HG03558 (cell line): ENCODE results near the gene ATE1.
"Not testable (repeated sequence)": the region's sequence is repeated elsewhere in the genome, so short reads cannot be mapped to it uniquely, and the experiment has no call there.

Source experiments
- ATAC-seq: cut with Tn5 transposase; IDR thresholded peaks from one replicate; pipeline ENCODE4 v1.9.1; 2021; ENCODE audit warnings: moderate number of reproducible peaks; ENCODE audit not compliant: unreplicated experiment; ENCODE audit errors: extremely low read depth

Gene ATE1

DNA sequence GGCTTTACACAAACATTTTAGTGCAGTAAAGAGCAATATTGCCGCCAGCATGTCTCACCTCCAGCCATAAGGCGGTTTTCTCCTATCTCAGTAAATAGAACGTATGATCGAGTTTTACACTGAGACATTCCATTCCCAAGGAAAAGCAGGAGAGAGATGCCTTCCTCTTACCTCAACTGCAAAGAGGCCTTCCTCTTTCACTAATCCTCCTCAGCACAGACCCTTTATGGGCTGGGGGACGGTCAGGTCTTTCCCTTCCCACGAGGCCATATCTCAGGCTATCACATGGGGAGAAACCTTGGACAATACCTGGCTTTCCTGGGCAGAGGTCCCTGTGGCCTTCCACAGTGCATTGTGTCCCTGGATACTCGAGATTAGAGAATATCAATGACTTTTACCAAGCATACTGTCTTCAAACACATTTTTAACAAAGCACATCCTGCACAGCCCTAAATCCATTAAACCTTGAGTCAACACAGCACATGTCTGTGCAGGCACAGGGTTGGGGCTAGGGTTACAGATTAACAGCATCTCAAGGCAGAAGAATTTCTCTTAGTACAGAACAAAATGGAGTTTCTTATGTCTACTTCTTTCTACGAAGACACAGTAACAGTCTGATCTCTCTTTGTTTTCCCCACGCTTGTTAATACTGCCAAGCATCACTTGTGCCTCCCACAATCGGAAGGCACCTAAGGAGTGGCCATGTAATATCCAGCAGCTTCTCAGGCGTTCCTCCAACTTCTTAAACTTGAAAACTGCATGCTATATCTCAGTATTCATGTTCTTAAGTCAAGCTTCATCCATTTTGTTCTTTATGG is 2.6 kb upstream of the ATE1 start:
- not testable (repeated sequence) for ATAC-seq

DNA sequence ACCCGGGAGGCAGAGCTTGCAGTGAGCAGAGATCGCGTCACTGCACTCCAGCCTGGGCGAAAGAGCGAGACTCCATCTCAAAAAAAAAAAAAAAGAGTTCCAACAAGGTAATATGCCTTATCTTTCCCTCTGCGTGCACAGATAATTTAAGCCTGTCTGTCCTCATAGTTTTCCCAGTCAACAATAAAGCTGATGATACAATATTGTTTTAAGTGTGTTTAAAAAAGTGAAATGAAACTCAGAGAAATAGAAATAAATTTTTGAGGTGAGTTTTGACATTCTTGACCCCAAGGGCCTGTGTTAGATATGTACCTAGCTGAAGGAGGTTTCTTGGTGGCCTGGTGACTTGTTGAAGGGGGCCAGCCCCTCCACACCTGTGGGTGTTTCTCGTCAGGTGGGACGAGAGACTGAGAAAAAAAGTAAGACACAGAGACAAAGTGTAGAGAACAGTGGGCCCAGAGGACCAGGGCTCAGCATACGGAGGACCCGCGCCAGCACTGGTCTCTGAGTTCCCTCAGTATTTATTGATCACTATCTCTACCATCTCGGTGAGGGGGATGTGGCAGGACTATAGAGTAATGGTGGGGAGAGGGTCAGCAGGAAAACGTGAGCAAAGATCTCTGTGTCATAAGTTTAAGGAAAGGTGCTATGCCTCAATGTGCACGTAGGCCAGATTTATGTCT is 1.9 kb upstream of the ATE1 start:
- not testable (repeated sequence) for ATAC-seq

DNA sequence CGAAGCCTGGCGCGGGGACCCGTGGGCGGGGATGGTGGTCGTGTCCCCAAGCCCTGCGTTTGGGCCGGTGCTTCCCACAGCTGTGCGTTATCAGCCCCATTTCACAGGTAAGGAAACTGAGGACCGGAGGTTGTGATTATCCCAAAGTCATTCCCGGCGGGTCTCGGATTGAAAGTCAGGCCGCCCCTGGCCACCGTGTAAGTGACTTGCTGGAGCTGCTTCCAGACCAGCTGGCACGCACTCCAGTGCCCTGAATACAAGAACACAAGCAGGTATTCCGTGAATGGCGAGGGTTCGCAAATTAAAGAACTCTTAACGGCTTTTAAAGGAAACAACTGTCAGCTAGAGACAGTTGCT is 675 bp upstream of the ATE1 start:
- no peak for ATAC-seq

DNA sequence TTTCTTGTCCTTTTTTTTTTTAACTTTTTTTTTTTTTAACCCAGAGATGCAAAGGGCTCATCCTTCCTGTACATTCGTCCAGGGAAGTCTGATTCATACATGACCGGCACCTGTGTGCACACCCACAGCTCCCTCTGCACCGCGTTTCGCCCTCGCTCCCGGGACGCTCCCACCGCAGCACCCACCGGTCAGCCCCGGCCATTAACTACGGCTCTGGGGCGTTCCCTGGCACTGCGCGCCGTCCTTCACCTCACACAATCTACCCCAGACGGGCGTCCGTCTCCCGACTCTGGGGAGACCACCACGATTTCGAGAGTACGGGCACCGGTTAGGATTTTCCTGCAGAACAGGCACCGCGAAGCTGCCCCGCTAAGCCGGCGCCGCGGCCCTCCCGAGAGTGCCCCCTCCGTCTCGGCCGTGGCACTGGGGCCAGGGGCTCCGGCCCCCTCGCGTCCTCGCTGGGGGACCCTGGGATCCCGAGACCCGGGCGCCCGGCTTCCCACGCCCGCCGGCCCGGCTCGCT is 452 bp downstream of the ATE1 start:
- peak; percentile 20 for ATAC-seq

DNA sequence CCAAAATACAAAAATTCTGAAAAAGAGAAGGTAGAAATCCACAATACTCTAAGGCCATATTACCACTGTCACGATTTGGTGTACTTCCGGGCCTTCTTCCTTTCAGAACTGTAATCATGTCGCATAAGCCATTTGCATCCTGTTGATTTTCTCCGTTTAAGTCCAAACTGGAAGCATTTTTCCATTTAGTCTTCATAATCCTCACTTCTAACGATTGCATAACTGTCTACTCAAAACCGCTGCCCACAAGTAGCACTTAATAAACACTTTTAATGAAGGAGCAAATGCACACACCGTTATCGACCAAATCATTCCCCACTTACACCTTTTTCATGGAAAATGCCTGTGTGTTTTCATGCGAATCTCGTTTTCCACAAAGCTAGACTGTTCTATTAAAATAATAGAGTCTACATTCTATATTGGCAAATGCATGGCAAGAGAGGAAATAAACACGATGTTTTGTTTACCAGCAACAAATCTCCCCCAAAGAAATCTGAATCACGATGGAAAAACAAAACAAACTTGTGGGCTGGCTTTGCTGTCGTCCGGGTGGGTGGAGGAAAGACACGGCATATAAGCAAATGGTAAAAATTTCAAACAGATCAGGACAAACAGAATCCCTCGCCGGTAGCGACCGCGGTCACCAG is 1.0 kb downstream of the ATE1 start:
- ATAC-seq = no peak

DNA sequence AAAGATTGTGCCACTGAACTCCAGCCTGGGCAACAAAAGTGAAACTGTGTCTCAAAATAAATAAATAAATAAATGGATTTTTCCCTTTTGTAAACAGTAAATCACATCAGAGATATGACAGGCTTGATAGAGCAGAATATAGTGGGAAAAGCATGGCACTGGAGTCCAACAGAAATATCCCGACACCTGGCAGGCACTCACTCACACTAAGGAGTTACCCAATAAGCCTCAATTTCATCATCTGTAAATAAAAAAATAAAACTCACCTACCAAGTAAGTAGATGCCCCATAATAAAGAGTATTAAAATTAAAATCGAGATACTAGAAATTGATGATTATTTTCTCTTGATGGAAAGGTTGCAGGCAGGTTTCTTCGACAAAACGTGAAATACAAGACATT is 1.7 kb downstream of the ATE1 start:
- ATAC-seq = no peak

DNA sequence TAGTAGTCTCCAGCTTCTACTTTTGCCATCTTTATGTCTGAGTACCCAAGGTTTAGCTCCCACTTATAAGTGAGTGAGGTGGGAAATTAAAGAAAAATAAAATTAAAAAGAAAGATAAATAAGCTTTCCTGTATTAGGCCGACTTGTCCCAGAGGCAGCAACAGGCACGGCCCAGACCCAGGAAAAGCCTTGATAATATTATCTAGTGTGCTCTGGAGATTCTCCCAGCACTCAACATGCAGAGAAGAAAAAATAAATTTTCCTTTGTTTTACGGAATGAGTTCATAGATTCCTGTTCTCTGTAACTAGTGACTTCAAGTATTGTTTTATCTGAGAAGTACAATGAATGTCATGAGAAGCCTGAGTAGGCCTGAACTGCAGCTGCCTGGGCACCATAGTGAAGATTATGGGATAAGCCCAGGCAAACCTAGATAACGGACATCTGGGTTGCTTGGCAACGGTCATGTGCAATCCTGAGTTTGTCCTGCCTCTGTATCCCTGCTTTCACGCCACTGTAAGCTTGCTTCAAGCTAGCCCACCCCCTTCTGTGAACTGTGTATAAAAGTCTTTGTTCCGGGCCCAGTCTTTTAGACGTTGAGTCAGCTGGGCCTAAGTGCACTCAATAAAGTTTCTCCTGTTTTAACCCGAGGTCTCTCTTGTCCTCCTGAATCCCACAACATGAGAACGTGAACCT is 6.4 kb downstream of the ATE1 start:
- ATAC-seq = no peak

DNA sequence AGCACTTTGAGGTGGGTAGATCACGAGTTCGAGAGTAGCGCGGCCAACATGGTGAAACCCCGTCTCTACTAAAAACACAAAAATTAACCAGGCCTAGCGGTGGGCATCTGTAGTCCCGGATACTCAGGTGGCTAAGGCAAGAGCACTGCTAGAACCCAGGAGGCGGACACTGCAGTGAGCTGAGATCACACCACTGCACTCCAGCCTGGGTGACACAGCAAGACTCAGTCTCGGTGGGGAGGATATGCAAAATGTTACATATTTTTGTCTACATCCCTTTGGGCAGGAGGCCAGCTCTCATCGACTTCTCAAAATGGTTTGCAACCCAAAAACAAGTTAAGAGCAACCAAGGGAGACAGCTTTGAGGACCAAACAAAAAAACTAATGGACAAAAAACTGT is 8.2 kb downstream of the ATE1 start:
- ATAC-seq = no peak

DNA sequence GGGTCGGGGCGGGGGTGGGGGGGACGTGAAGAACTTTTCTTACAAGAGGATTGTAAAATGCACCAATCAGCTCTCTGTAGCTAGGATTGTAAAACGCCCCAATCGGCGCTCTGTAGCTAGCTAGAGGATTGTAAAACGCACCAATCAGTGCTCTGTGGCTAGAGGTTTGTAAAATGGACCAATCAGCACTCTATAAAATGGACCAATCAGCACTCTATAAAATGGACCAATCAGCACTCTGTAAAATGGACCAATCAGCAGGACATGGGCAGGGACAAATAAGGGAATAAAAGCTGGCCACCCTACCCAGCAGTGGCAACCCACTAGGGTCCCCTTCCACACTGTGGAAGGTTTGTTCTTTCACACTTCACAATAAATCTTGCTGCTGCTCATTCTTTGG is 9.0 kb downstream of the ATE1 start:
- not testable (repeated sequence) for ATAC-seq

DNA sequence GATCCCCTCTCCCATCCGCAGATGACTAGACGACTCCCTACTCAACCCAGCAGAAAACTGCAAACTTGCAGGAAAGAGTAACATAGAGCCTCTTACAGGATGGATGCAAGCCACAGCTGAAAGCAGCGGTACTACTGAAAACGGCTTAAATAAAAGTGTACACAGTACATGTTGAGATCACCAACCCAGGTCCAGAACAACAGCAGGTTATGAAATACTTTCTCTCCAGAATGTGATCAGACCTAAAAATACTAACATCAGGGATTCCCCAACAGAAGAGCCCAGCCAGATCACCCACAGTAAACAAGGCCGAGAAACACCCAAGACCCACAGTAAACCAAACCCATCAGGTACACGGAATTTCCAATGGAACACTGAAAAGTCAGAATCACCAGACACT is 13.2 kb downstream of the ATE1 start:
- ATAC-seq = no peak

DNA sequence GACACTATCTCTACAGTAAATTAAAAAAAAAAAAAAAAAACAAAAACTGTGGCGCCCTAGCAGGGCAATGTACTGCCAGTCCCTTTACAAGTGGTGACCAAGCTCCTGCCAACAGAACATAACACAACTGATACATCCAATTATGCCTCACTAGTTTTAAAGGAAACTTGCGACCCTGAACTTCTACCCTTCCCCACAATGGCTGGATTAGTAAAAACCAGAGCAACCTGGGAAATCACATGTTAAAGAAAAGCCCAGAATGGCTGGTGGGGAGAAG is 16.5 kb downstream of the ATE1 start:
- ATAC-seq = no peak

DNA sequence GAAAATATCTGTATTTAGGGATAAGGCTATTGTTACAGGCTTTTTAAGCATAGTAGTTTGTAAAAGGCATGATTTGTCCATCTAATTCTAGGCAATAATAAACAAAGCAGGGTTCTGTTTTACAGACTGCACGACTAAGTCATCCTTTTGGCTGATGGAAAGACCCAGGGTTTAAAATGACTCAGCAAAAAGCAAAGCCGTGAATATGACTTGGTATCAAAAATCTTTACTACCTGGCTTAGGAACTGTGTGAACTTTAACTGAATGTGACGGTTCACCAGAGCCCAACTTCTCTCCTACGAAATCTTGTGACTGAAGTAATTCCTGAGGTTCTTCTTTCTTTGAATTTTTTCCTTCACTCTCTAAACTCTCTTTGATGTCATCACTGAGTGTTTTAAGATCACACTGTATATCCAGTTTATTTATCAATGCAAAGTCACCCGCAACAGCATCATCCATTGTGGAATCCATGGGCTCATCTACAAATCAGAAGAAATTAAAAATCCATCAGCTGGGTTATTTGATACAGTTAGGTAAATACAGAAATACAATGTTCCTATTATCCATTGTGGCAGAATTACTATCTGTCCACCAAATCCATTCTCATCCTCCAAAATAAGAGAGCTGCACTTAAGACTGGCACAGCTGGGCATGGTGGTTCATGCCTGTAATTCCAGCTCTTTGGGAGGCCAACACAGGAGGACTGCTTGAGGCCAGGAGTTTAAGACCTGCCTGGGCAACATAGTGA is 17.0 kb downstream of the ATE1 start:
- ATAC-seq = no peak

DNA sequence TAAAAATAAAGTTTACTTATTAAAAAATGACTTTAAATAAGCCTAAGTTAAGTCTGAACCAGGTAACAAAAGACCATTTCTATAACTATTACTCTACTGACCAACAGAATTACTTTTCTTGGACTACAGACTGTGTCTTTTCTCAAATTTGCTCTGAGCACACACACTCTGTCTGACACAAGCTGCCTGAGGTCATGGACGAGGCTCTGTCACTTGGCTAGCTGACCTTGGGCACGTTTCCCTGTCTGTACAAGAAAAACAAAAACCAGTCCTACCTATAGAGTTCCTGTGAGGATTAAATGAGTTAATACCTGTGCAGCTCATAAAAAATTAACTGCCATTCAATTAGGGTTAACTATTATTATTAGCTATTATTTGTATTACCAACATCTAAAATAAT is 22.9 kb downstream of the ATE1 start:
- no peak for ATAC-seq

DNA sequence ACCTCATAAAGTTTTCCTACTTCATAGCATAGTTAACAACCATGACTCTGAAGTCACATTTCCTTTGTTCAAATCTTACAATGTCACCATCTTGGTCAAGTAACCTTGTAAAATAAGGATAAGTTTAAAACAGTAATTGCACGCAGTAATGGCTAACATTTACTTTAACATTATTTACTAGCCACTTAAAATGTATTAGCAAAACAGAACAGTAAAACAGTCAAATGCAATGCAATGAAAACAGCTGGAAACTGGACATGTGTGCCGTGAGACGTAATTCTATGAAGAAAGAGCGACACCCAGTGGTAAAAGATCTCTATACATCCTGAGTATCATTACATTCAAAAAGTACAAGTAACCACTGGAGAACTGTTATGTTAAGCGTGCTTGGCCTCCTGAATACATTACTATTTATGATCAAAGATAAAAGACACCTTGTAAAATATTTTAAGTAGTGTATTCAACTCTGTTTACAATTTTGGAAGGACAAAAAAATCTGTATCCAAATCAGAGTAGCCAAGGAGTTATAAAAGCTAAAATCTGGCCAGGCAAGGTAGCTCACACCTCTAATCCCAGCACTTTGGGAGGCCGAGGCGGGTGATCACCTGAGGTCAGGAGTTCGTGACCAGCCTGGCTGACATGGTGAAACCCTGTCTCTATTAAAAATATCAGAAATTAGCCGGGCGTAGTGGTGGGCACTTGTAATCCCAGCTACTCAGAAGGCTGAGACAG is 27.2 kb downstream of the ATE1 start:
- ATAC-seq = no peak

DNA sequence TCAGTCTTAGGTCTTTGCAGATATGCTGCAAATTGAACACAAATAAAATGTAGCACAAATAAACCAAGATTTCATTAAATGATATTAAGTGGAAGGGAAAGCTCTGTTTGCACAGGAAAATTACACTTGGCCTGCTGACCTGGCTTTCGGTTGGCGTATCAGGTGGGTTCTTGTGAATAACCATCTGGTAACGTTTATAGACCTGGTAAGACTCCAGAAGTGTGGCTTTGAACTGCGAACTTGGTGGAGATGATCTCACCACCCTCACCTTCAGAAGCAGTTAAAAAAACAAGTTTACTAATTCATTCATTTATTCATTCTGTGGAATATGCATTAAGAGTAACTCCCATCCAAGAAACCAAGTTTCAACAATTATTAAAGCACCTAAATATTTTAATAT is 28.1 kb downstream of the ATE1 start:
- no peak for ATAC-seq

DNA sequence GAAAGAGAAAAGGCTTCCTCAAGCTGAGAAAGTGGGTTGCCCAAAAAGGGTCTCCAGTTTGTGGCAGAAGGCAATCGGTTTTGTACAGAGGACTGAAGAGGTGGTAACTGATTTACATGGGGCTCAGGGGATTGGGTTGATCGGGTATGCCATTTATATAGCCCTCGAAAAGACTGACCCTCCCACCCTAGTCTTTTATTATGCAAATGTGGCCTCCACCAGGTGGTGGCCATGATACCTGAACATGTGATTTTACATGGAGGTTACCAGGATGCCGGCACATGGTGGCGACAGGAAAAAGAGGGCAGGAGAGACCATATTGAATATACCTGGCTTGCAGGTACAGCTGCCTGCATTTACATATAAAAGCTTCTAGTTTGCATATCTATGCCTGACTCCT is 36.7 kb downstream of the ATE1 start:
- no peak for ATAC-seq

DNA sequence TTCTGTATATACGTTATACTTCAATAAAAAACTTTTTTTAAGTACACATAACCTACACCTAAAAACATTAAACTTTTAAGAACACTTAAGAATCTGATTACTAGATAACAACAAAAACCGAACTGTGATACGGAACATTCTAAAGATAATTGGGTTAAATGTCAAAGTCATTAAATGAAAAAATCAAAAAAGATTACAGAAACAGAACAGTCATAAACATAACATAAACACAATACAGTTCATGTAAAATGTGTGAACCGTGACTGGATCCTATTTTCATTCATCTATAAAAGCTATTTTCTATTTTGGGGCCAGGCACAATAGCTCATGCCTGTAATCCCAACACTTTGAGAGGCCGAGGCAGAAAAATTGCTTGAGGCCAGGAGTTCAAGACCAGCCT is 38.6 kb downstream of the ATE1 start:
- ATAC-seq = no peak

DNA sequence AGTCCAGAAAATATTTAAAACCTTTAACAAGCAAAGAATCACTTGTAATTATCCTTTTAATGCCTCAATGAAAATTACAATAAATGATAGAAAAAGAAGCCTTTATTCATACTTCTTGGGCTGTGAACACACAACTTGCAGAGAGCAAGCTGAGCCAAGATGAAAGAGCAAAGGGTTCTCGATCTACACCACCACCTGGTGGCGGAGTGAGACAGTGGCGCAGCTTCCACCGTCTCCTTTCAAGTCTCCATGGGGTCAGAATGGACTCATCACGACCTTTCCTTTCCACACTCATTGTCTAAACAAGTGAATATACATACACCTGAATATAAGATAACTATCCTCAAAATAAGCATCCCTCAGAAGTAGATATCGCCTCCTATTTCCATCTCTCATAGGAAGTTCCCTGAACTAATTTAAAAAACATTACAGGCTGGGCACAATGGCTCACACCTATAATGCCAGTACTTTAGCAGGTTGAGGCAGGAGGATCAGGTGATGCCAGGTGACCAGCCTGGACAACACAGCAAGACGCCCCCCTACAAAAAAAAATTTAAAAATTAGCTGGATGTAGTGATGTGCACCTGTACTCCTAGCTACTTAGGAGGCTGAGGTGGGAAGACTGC is 40.7 kb downstream of the ATE1 start:
- ATAC-seq = no peak

DNA sequence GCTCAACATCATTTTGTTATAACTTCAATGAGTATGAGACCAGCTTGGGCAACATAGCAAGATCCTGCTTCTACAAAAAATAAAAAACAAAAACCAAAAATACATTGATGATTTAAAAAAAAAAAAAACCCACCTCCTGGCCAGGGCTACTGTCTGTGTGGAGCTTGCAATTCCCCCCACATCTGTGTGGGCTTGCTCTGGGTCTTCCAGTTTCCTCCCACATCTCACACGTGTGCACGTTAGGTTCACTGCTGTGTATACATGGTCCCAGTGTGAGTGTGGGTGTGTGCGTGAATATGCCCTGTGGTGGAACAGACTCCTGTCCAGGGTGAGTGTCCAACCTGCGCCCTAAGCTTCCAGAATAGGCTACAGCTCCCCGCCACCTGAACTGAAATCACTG is 41.6 kb downstream of the ATE1 start:
- no peak for ATAC-seq
